HG03520 (cell line): Measurements from ENCODE around the gene CD151.
A peak's percentile ranks its signal among the peaks of the same experiment; 100 is the strongest.

ENCODE experiments used
- ATAC-seq: cut with Tn5 transposase; IDR thresholded peaks from one replicate; pipeline ENCODE4 v1.9.1; 2021; ENCODE audit warnings: mild to moderate bottlenecking, moderate library complexity; ENCODE audit not compliant: unreplicated experiment

Gene CD151

GRCh38 chr11:796565-797295 lies 36.0 kb upstream of the CD151 start:
- no peak for ATAC-seq

- ATAC-seq, result peak; percentile 39
Observed at GRCh38 chr11:797296-798092, 35.3 kb upstream of the CD151 start.

GRCh38 chr11:798093-798713 lies 34.5 kb upstream of the CD151 start, which contains the start of gene SLC25A22:
SLC25A22 (minus strand) TSS chr11:798281; CDS start chr11:795006, 3,275 bp downstream.
- ATAC-seq, result peak; percentile 46

GRCh38 chr11:799641-800316 lies 33.0 kb upstream of the CD151 start:
- no peak for ATAC-seq

- ATAC-seq, result no peak
Observed at GRCh38 chr11:800473-800872, 32.3 kb upstream of the CD151 start.

- no peak for ATAC-seq
Observed at GRCh38 chr11:801097-801780, 31.5 kb upstream of the CD151 start.

GRCh38 chr11:802018-802617 lies 30.6 kb upstream of the CD151 start:
- ATAC-seq, result no peak

GRCh38 chr11:802693-803466 lies 29.9 kb upstream of the CD151 start:
- ATAC-seq, result no peak

GRCh38 chr11:803467-803742 lies 29.3 kb upstream of the CD151 start:
- no peak for ATAC-seq

- no peak for ATAC-seq
Observed at GRCh38 chr11:803770-804598, 28.8 kb upstream of the CD151 start.

GRCh38 chr11:804599-804964 lies 28.2 kb upstream of the CD151 start:
- ATAC-seq, result no peak

- no peak for ATAC-seq
Observed at GRCh38 chr11:808427-809286, 24.1 kb upstream of the CD151 start.

- peak; percentile 59 for ATAC-seq
Observed at GRCh38 chr11:809287-810039, 23.3 kb upstream of the CD151 start, which contains the start of gene RPLP2. RPLP2 (plus strand) TSS chr11:809967; CDS start chr11:810235, 268 bp downstream.

GRCh38 chr11:810040-810567 lies 22.6 kb upstream of the CD151 start:
- ATAC-seq, result no peak

GRCh38 chr11:811446-812245 lies 21.1 kb upstream of the CD151 start:
- no peak for ATAC-seq

GRCh38 chr11:812390-812789 lies 20.4 kb upstream of the CD151 start:
- no peak for ATAC-seq
